ENCODE data around the gene TSEN15.
"Not testable (repeated sequence)": the region's sequence is repeated elsewhere in the genome, so short reads cannot be mapped to it uniquely, and the experiment has no call there.

TSEN15 gene

DNA sequence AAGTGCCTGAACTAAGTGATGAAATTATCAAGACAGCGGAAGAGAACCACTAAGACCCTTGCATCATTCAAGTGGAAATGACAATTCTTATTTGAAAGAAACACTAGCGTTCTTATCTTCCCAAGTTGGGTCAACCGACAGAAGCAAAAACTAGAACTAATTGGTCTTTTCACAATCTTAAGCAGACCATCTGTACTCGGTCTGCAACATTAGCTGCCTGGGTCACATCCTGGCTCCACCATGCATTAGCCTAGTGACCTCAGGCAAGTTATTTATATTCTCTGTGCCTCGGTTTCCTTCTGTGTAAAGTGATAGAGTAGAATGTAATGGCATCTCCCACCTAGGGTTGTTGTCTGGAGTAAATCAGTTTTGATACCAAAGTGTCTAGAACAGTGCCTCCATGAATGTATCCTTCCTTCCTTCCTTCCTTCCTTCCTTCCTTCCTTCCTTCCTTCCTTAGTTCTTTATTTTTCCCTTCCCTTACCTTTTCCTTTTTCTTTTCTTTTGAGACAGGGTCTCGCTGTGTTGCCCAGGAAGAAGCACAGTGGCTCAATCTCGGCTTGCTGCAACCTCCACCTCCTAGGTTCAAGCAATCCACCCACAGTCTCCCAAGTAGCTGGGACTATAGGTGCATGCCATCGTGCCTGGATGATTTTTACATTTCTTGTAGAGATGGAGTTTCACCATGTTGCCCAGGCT lies 20.0 kb upstream of the TSEN15 start:
- DNase-seq (ENCODE audit: low read depth): no peak

DNA sequence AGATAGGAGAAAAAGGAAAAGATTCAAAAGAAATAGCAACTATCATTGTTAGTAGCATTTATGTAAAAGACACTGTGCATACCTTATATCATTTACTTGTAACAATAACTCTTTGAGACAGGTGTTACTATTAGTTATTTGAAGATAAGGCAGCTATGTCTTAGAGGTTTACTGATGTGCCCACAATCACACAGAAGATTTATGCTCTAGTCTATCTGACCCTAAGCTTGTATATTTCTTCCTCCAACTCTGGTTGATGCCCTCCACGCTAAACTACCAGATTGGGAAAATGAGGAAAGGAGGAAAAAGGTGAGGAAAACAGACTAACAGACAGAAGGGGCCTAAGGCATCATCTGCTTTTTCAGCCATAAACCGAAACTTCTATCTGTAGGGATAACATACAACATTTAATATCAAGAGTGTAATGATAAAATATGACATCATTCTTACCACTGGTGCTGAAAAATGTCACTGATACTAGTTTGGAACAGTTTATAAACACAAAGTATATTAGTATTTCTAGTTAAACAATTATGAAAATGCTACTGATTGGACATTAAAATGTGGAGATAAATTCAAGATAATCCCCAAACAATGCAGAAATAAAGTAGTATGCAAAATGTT lies 19.1 kb upstream of the TSEN15 start:
- DNase-seq (ENCODE audit: low read depth): no peak

DNA sequence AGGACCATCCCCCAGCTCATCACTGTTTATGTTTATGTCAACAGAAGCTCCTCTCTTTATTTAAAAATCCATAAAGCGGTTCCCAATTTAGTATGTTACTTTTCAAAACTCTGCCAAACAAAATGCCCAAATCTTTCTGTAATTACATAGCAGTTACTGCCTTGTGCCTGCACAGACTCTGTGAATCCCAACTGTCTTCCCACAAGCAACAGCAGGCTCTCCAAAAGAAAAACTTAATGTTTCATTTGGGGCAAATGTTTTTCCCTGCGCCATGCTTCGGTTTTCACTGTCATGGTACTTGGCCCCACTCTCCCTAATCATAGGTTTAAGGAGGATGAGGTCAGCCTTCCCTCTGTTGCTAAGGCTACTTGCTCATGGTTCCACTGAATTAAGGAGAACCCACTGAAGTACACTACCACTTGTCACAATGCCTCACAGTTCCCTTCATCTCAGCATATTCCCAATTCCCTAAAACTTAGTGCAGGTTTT lies 18.6 kb upstream of the TSEN15 start:
- no peak for DNase-seq (ENCODE audit: low read depth)

DNA sequence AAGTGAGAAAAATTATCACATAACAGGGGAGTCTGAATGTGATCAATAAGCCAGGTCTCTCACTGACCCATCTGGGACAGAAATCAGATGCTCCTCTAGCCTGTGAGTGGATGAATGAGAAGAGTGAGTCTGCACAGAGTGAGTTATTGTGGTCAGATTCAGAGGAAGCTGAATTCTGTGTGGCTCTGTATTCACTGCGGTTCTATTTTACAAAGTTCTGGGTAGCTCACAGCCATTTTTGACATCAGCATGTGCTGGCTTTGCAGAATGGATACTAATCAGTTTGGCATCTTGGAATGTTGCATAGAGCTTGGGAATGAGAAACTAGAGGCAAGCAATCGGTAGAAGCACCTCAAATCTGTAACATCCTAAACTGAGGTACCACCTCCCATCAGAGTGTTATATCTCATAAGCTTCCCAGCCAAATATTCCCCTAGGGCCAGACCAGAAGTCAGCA lies 17.8 kb upstream of the TSEN15 start:
- DNase-seq (ENCODE audit: low read depth): peak; percentile 12

DNA sequence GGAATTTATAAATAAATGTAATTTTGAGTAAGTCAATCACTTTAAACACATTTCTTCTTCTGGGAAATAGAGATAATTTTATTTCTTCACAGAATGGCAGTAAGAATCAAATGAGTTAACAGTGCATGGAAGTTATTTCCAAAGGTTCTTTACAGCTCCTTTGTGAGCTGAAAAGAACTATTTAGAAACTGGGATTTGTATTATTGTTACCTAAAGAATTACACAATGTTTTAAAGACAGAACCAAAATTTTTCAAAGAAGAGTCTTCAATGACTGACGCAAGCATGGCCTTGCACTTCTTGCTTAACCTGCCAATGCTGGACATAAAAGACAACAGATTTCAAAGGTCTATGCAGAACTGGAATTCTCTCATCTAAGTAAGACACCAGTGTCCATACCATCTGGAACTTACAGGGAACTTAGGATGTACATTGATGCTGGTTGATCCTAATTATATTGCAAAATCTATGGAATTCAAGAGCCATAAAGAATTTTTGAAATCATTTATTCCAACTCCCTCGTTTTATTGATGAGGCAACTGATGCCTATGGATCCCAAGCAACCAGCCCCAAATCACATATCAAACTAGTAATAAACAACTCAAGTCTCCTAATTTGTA lies 16.7 kb upstream of the TSEN15 start:
- no peak for DNase-seq (ENCODE audit: low read depth)

DNA sequence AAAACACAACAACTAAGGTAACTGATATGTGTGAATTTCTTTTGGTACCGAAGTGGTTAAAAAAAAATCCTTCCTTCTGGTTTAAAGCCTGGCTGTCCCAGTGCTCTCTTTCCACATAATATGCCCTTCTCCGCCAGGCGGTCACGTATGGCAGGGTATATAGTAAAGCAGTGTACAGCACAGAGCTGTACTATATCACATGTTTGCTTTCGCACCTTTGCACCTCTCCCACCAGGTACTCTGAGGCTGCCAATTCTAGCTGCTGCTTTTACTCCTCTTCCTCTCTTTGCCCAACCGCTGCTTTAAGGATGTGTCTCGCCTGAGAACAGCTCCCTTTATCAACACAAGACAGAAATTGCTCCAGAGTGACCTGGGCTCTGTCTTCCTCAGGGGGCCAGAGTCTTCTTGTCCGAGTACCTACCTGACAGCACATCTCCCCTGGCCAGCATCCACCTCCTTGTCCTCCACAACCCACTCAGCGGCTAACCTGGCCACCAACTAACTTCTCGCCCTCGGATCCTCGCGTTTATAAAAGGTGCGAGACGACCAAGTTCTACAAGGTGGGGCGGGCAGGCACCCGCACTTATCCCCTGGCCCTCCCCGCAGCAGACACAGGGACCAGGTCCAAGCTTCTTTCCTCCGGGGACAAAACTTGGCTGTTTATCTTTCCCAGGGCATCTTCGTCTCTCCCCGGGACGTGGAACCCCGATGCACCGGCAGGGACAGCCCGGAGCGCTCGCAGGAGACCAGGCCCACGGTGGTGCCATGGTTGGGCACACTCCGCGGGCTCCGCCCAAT lies 15.6 kb upstream of the TSEN15 start:
- DNase-seq (ENCODE audit: low read depth): no peak

DNA sequence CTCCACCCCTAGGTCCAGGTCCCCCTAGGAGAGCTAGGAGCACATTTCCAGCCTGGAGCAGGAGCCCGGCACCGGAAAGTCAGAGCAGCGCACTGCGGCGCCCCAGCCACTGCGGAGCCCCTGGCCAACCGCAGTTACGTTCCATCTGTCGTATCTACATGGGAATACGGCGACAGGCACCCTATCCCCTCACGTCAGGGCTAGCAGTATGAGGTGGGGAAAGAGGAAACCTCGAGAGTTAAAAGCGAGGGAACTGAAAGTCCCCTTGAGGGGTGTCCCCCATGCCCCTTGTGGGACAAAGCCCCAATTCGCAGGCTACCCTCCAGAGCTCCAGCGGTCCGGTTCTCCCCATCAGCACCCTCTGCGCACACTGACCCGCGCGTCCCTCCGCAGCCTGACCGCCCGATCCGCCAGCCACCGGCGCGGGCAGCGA lies 15.0 kb upstream of the TSEN15 start:
- DNase-seq (ENCODE audit: low read depth): no peak

DNA sequence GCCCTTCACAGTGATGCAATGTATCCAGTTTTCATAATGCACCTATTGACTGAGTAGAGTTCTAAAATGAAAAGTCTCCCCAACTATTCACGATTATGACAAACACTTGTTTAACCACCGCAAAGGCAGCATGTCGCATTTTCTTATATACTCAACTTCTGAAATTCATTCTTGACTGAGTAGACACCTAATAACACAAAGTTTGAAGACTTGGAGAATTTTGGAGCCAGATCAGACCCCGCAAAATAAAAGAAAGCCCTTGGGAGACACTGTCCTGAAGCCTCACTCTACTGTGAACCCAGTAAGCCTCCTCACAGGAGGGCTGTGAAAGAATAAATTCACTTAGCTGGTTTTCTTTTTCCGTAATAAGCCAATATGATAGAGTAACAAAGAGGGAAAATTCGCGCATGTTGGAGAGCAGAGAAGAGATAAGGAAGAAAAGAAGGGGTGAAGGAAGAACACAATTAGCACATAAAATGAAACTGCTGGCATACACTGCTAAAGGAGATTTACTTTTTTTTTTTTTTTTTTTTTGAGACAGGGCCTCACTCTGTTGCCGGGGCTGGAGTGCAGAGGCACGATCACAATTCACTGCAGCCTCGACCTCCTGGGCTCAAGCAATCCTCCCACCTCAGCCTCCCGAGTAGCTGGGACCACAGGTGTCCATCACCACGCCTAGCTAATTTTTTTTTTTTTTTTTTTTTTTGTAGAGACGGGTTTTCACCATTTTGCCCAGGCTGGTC lies 13.5 kb upstream of the TSEN15 start:
- no peak for DNase-seq (ENCODE audit: low read depth)

DNA sequence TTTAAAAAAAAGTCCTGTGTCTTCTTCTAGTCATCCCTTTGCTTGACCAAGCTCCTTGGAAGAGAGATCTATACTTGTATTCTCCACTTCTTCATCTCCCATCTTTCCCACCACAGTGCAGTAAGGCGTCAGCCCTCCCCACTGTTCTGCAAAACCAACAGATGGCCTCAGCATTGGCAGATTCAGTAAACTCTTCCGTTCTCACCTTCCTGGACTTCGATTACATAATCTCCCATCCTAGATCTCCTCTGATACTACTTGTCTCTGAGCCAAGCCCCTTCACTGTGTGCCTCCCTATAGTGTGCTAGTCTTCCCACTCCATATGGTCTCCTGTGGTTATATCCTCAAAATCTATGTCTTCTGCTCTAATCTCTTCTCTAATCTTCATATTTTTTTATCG lies 12.4 kb upstream of the TSEN15 start:
- no peak for DNase-seq (ENCODE audit: low read depth)

DNA sequence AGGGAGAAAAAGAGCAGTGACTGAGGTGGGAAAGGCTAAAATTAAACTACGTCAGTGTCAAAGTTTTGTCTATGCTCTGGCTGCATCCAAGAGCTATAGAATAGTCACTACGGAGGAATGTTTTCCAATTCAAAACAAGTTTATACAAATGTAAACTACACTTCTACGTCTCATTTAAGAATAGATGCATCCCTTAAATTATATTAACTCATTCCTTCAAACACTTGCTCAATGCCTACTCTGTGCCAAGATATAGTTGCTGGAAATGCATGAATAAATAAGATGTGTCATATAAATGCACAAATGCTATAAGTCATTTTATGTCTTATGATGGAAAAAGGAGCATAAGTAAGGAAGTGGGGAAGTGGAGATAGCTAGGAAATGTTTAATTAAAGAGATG lies 9.8 kb upstream of the TSEN15 start:
- no peak for DNase-seq (ENCODE audit: low read depth)

DNA sequence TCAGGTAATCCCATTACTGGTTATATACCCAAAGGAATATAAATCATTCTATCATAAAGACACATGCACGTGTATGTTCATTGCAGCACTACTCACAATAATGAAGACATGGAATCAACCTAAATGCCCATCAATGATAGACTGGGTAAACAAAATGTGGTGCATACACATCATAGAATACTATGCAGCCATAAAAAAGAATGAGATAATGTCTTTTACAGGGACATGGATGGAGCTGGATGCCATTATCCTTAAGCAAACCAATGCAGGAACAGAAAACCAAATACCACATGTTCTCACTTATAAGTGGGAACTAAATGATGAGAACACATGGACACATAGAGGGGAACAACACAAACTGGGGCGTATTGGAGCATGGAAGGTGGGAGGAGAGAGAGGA lies 8.2 kb upstream of the TSEN15 start:
- DNase-seq (ENCODE audit: low read depth): not testable (repeated sequence)

DNA sequence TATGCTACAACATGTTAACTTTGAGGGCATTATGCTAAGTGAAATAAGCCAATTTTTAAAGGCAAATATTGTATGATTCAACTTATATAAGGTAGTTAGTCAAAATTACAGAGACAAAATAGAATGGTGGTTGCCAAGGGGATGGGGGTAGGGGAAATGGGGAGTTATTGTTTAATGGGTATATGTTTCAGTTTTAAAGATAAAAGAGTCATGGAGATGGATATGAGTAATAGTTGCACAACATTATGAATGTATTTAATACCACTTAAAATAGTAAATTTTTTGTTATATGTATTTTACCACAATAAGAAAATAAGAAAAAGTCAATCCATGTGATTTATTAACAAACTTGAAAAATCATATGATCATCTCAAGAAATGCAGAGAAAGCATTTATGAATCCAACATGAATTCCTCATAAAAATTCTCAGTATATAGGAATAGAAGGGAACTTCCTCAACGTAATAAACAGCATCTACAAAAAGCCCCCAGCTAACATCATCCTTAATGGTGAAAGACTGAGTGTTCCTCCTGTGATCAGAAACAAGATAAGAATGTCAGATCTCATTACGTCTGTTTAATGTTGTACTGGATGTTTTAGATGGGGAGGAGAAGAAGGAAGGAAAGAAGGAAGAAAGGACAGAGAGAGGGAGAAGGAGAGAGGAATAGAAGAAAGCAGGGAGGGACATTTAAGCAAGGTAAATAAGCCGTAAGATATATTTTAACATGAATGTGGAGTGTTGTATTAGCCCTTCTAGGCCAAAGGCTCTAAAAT lies 6.7 kb upstream of the TSEN15 start:
- DNase-seq (ENCODE audit: low read depth): no peak

DNA sequence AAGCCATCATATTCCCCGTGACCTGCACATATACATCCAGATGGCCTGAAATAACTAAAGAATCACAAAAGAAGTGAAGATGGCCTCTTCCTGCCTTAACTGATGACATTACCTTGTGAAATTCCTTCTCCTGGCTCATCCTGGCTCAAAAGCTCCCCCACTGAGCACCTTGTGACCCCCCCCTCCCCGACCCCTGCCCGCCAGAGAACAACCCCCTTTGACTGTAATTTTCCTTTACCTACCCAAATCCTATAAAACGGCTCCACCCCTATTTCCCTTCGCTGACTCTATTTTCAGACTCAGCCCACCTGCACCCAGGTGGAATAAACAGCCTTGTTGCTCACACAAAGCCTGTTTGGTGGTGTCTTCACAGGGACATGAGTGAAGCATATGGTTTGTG lies 4.0 kb upstream of the TSEN15 start:
- DNase-seq (ENCODE audit: low read depth): not testable (repeated sequence)

DNA sequence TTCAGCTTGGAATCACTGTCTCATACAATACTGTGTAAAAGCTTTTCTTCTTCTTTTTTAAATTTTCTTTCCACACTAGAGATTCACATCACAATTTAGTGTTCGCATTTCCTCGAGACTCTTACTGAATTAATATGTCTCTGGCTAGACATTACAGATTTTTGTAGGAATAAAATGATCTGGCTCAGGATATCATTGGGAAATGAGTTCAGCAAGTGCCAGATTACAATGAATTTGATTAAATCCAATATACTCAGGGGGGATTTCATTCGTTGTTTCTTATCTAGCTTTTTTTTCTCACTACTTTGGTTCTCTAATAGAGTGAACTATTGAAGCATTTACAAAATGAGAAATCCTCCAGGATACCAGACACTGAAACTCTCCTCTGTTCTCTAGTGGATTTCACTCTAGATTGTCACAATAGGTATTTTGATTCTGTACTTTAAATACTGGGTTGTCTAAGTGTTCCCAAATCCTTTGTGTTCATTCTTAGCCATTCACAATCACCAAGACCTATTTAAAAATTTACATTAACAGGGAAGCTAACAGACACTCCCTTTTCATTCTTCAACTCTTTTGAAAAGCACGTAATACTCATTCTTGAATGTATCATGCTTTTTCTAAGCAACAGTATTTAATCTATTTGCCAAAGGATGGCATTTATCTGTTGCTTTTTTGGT lies 2.8 kb upstream of the TSEN15 start:
- no peak for DNase-seq (ENCODE audit: low read depth)

DNA sequence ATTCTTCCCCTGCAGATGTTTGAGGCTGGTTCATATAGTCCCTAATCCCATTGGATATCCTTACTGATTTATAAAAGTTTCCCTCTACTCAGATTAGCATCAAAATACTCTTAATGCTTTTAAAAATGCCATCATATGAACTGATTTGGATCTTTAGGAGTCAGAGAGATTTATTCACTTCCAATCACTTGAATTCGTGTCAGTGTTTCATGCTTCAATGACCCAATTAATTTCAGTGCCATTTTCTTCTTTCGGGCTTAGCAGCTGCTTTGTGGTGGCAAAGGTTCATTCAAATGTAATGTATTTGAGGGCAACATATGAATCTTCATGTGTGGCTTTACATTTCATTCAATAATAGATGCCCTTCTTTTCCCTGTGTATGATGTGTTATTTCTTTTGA lies 2.2 kb upstream of the TSEN15 start:
- DNase-seq (ENCODE audit: low read depth): no peak

DNA sequence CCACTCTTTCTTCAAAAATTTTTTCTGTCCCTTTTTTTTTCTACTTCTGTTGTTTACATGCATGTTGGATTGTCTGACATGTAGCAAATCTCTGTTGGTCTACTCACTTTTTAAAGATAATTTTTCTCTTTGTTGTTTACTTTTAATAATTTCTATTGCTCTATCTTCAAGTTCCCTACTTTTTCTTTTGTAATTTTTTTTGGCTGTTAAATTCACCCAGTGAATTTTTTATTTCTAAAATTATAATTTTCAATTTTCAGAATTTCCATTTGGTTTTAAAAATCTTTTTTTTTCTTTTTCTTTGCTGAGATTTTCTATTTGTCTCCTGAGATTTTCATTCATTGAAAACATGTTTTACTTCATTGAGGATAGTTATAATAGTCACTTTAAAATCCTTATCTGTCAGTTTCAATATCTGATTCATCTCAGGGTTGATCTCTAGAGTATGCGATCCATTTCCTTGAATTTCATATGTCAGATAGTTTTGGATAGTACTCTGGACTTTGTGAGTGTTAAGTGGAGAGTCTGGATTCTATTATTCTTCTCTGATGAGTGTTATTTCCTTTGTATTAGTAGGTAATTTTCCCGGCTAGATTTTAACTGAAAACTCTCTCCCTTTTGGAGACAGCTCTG lies 1.6 kb upstream of the TSEN15 start:
- DNase-seq (ENCODE audit: low read depth): no peak

DNA sequence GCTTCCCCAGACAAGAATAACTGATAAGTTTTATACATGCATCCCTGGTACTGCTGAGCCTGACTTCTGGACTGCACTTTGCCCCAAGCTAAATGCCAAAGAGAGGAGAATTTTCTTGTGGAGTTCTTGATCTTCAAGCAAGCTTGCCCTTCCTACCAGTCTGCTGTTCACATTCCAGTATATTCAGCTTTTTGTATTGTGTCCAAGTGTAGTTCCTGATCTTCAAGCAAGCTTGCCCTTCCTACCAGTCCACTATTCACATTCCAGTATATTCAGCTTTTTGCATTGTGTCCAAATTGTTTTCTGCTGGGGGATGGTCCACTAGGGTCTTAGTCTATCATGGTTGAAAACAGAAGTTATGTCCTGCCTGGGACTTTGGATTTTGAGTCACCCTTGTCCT lies 894 bp upstream of the TSEN15 start:
- DNase-seq (ENCODE audit: low read depth): no peak

DNA sequence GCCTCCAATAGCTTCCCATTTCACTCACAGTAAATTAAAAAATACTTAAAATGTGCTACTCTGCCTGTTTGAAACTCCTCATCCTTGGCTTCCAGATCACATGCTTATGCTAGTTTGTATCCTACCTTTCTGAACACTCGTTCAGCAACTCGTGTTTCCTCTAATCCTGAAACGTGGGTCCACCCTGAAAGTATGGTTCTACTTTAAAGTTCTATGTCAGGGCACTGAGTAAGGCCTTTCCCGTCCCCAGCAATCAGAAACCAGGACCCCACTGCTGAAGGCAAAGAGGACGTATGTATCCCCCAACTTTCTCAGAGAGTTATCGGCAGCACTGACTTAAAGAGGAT lies 419 bp upstream of the TSEN15 start:
- DNase-seq (ENCODE audit: low read depth): peak; percentile 5

DNA sequence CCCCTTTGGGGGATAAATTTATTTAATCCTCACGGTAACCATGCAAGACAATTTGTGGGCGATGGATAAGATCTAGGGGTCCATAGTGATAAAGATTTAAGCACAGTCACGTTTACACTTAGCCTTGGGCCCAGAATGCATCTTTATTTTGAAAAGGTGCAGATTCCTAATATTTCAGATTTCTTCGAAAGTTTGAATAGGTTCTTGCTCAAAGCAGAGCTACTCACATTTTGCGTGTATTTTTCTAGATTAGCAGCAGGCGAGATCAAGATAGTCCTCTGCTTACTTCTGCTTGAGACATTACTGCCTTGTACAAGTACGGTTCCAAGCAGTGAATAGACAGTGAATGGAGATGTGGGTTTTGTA lies 647 bp downstream of the TSEN15 start:
- peak; percentile 5 for DNase-seq (ENCODE audit: low read depth)

DNA sequence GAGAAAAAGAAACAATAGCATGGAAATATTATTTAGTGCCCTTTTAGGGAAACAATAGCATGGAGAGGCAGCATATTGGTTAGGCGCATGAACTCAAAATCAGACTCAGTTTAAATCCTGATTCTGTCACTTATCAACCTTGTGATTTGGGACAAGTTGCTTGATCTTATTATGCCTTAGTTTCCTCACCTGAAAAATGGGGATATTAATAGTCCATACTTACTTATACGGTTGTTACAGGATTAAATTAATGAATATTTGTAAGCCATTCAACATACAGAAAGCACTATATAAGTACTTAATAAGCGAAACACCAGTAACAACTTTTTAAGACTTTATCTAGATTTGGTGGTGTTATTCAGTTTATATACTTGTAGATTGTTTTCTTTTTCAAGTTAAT lies 1.2 kb downstream of the TSEN15 start:
- DNase-seq (ENCODE audit: low read depth): no peak
